Testis (tissue), 3 donors: ENCODE results near the gene TBPL2. TPM values are rescaled to one million over a fixed set of nuclear protein-coding genes. Genes with fewer than 3 reads are reported as not detected.

ENCODE experiments used
- DNase-seq: peaks from one replicate; pipeline ENCODE4 v3.0.0-alpha.2; 2019
- H3K27ac ChIP-seq, 2 donors: fragments of 200-600 bp; sonication (generic); one replicate each; pipeline ENCODE4 v1.5.1; 2019
- H3K27me3 ChIP-seq: fragments of 200-600 bp; sonication (generic); one replicate; pipeline ENCODE4 v1.5.1; 2019
- H3K36me3 ChIP-seq: fragments of 200-600 bp; sonication (generic); one replicate; pipeline ENCODE4 v1.5.1; 2017; ENCODE audit warnings: low read depth; ENCODE audit errors: missing control alignments
- H3K4me1 ChIP-seq: fragments of 200-600 bp; sonication (generic); one replicate; pipeline ENCODE4 v1.5.1; 2019
- H3K4me3 ChIP-seq, 2 donors: fragments of 200-600 bp; sonication (generic); one replicate each; pipeline ENCODE4 v1.5.1; 2017 to 2019
- H3K9me3 ChIP-seq: fragments of 200-600 bp; sonication (generic); one replicate; pipeline ENCODE4 v1.5.1; 2017
- POLR2A ChIP-seq: fragments of 450-650 bp; IDR thresholded peaks from one replicate; pipeline ENCODE4 v1.6.1; 2017; ENCODE audit warnings: antibody characterized with exemption, mild to moderate bottlenecking, moderate library complexity
- WGBS, 2 donors: methylation state at CpG; one replicate each; pipeline ENCODE4 v1.1.5; 2018; 5-methylcytosine and 5-hydroxymethylcytosine counted together
- intact Hi-C: fragments of 100-400 bp; cut with DNase I; formaldehyde crosslinking; loops from one replicate; pipeline ENCODE4 v1.15.1; 2023; ENCODE audit warnings: low total_unique reads
- polyA plus RNA-seq: library from polyadenylated mRNA; stranded (reverse); fragments of 350-450 nt; fragmentation: Illumina TruSeq; extraction: RNeasy Lipid Tissue Mini Kit (QIAGEN cat#74804); gene quantifications from one replicate; pipeline ENCODE4 v1.2.3, GENCODE V29; 2014; ENCODE audit warnings: low read depth, low replicate concordance; ENCODE audit not compliant: insufficient read depth
- total RNA-seq, 2 donors: library from RNA; depleted of rRNA; stranded (reverse); fragments of >200 nt; gene quantifications; one replicate each; pipeline ENCODE4 v1.2.3, GENCODE V29; 2016
- TF ChIP-seq, protein P1 (sequence below), 3 experiments: fragments of 450-650 bp in 2 of 3; fragments of 200-600 bp in 1 of 3; sonication (generic) in 1 of 3; IDR thresholded peaks; one replicate each; pipeline ENCODE4 v1.5.1; 2016 to 2019; ENCODE audit warnings: antibody characterized with exemption in 3 of 3, mild to moderate bottlenecking in 2 of 3, moderate library complexity in 1 of 3

The TBPL2 gene
- total and polyA plus RNA-seq, 3 donors from 2014 or later, result 0.39 TPM; not detected in 2

DNA sequence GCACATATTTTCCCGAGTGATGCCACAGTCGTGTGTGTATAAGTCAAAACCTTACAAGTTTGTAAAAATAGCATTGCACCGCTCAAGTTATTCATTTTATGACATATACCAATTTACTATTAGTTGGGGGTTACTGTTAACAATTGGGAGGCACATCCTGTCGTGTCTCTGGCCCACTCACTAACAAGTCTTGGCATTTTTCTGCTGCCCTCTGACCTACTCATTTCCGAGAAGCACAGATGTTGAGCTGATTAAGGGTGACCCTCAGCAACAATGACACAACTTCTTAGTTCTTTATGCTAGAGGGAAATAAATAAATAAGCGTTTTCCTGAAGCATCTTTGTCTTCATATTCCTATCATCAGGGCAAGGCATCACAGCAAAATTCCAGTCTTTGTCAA, 22.0 kb downstream of the TBPL2 start:
- Histone ChIP-seq H3K4me3 (no peak overlapping the region), H3K27me3 (no peaks in the 10 kb centered on the region), H3K27ac (no peak overlapping the region), H3K9me3 (no peaks in the 10 kb centered on the region), H3K4me1 (no peaks in the 10 kb centered on the region), H3K36me3 (no peaks in the 10 kb centered on the region)
- 59 to 70% methylated on average over 6 of the region's 6 CpGs for WGBS, 2 donors
- TF ChIP-seq, protein P1, sequence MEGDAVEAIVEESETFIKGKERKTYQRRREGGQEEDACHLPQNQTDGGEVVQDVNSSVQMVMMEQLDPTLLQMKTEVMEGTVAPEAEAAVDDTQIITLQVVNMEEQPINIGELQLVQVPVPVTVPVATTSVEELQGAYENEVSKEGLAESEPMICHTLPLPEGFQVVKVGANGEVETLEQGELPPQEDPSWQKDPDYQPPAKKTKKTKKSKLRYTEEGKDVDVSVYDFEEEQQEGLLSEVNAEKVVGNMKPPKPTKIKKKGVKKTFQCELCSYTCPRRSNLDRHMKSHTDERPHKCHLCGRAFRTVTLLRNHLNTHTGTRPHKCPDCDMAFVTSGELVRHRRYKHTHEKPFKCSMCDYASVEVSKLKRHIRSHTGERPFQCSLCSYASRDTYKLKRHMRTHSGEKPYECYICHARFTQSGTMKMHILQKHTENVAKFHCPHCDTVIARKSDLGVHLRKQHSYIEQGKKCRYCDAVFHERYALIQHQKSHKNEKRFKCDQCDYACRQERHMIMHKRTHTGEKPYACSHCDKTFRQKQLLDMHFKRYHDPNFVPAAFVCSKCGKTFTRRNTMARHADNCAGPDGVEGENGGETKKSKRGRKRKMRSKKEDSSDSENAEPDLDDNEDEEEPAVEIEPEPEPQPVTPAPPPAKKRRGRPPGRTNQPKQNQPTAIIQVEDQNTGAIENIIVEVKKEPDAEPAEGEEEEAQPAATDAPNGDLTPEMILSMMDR (IDR thresholded peaks at IDR 0.05), result no peak
- no peak for TF ChIP-seq POLR2A
- intact Hi-C loops, result no loop called here
- no peak for DNase-seq

DNA sequence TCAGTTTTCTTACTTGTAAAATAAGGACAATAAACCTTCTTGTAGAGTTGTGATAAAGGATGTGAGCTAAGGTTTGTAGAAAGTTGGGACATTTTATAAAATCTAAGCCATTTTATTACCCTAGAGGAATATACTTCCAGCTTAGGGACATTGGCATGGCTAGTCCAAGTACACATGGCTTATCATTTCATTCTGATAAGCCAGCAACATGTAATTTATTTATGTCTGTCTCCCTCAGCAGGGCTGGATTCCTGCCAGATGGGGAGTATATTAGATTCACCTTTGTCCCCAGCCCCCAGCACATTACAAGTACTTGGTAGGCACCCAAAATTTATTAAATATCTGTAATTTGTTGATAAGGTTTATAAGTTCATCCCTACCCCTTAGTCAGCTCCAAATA, 22.5 kb downstream of the TBPL2 start:
- Histone ChIP-seq H3K9me3 (no peaks in the 10 kb centered on the region), H3K27me3 (no peaks in the 10 kb centered on the region), H3K4me3 (no peak overlapping the region), H3K4me1 (no peaks in the 10 kb centered on the region), H3K36me3 (no peaks in the 10 kb centered on the region), H3K27ac (no peak overlapping the region)
- intact Hi-C loops, result no loop called here
- no peak for DNase-seq
- TF ChIP-seq, protein P1 (IDR thresholded peaks at IDR 0.05), result no peak
- TF ChIP-seq POLR2A, result no peak

DNA sequence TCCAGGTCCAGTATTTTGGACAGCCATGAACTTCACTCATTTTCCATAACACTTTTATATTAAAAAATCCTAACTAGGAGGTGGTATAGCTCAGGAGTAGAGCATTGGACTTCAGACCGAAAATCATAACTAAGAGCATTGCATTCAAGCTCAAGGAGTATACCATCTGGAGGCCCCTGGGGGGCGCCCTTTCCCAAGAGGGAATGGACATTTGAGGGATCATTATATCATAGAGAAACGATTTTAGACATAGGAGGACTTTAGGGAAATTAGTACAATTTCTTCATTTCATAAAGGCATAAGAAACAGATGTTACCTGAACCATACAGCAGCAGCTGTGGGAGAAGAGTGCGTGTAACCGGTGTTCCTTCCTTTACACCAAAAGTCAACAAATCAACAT, 23.6 kb downstream of the TBPL2 start:
- WGBS, 2 donors, result 56 to 57% methylated on average over 5 of the region's 5 CpGs
- DNase-seq, result peak; percentile 37
- intact Hi-C loops, result no loop called here
- Histone ChIP-seq H3K4me3 (no peak overlapping the region), H3K4me1 (no peaks in the 10 kb centered on the region), H3K27ac (no peak overlapping the region), H3K36me3 (no peaks in the 10 kb centered on the region), H3K9me3 (no peaks in the 10 kb centered on the region), H3K27me3 (no peaks in the 10 kb centered on the region)
- TF ChIP-seq, protein P1 (IDR thresholded peaks at IDR 0.05), result peak in 1 of 3 experiments; percentile 32
- no peak for TF ChIP-seq POLR2A

DNA sequence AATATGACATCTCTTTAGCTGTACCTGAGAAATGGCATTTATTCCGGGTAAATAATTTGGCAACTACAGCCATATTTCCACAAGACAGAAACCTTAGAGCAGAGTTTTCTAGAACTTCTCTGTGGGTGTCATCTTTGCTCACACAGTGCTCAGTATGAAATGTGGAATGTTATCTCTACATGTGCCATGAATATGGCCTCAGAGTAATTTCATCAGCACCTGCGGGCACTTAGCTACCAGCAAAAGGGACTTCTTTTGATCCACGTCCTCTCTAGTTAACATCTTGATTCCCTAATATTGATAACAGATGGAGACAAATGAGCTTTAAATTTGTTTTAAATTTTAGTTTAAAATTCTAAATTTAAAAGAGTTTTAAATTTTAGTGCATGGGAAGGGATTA, 25.9 kb downstream of the TBPL2 start:
- Histone ChIP-seq H3K36me3 (no peaks in the 10 kb centered on the region), H3K27ac (no peak overlapping the region), H3K9me3 (no peaks in the 10 kb centered on the region), H3K4me1 (peaks cover 6% of the 10 kb centered on the region), H3K4me3 (no peak overlapping the region), H3K27me3 (no peaks in the 10 kb centered on the region)
- 79 to 85% methylated on average over 3 of the region's 3 CpGs for WGBS, 2 donors
- intact Hi-C loops, result no loop called here
- no peak for TF ChIP-seq POLR2A
- TF ChIP-seq, protein P1 (IDR thresholded peaks at IDR 0.05), result no peak
- no peak for DNase-seq

DNA sequence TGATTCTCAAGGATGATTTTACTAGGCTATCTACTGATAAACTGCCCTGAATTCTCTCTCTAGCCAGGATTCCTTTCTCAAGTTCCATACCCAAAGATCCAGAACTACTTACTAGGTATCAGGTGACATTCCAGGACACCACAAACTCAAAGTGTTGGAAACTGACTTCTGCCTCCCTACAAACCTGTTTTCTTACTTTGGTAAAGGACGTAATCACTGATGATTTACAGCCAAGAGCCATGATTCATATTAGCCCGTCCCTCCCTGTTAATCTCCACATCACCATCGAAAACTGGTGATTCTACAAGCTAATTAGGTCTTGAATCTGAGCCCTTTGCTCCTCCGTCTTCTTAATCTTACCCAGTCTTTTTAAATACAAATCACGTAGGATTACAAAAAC, 27.7 kb downstream of the TBPL2 start:
- WGBS, 2 donors, result 24 to 29% methylated on average over 5 of the region's 5 CpGs
- no peak for DNase-seq
- Histone ChIP-seq H3K4me3 (no peak overlapping the region), H3K27ac (no peak overlapping the region), H3K9me3 (no peaks in the 10 kb centered on the region), H3K36me3 (no peaks in the 10 kb centered on the region), H3K27me3 (no peaks in the 10 kb centered on the region), H3K4me1 (peaks cover 6% of the 10 kb centered on the region)
- TF ChIP-seq POLR2A, result no peak
- TF ChIP-seq, protein P1 (IDR thresholded peaks at IDR 0.05), result no peak
- intact Hi-C loops, result no loop called here
